HG02571 (cell line): ENCODE measurements around the gene COL27A1.

Source experiments
- ATAC-seq: cut with Tn5 transposase; IDR thresholded peaks from one replicate; pipeline ENCODE4 v1.9.1; 2021; ENCODE audit warnings: mild to moderate bottlenecking, moderate library complexity; ENCODE audit not compliant: unreplicated experiment

Gene COL27A1

GRCh38 chr9:114281473-114282103, 126.3 kb downstream of the COL27A1 start:
- ATAC-seq, result no peak

GRCh38 chr9:114282104-114282485, 126.8 kb downstream of the COL27A1 start:
- no peak for ATAC-seq

DNA sequence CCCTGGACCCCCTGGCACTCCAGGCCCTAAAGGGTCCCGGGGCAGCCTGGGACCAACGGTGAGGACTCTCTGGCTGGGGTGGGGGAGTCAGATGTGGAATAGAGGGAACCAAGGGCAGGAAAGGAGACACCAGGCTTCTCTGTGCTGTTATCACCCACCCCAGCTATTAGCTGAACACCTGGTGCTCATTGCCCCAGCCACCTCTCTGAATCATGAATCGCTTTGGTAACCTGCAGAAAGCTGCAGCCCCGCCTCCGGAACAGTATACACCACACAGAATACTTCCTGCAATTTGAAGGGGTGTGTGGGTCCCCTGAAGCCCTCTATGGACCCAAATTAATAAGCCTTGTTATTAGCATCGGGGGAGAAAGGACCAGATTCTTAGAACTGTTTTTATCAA, 127.2 kb downstream of the COL27A1 start:
- ATAC-seq, result no peak

- ATAC-seq, result no peak
These were observed 127.6 kb downstream of the COL27A1 start for GRCh38 chr9:114282926-114283325.

DNA sequence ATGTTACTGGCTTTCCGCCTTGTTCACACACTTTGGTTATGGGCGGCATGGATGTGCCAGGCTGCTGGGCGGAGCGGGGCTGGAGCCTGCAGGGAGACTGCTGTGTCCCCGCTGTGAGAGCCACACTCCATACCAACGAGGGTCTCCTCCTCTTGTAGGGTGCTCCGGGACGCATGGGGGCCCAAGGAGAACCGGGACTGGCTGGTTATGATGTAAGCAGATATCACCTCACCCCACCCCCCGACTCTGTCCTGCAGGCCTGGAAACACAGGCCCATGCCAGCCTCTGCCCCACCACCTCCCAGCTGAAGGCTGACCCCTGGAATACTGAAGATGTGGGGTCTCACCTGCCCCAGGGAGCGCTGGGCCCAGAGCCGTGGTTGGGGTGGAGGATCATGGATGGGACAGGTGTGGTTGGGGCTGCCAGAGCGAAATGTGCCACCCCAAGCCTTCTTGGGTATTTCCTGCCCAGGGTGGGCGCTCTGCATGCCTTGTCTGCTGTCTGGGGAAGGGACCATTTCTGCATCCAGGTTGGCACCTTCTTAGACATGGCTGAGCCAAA, 128.3 kb downstream of the COL27A1 start:
- ATAC-seq, result no peak

- ATAC-seq, result no peak
These were observed 129.2 kb downstream of the COL27A1 start for GRCh38 chr9:114284316-114285060.

- no peak for ATAC-seq
These were observed 130.0 kb downstream of the COL27A1 start for GRCh38 chr9:114285166-114285867.

DNA sequence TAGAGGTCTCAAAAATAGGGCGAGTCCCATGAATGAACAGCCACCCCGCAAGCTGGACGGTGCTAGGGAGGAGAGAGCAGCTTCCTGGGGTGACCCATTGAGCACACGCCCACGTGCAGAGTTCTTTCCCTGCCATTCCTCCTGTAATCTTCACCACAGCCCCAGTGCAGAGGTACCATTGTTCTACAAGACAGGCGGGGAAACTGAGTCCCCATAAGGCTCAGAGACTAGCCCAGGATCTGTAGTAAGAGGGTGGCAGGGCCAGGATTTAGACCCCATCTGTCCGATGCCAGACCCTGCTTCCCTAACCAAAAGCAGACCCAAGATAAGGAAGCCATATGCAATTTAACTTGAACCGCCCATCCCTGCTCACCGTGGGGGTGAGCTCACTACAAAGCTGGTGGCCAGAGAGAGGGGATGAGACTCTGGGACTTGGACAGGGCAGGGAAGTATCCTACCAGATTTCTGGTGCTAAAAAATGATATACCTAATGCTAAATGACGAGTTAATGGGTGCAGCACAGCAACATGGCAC, 130.9 kb downstream of the COL27A1 start:
- ATAC-seq, result no peak

GRCh38 chr9:114287001-114287762, 131.8 kb downstream of the COL27A1 start:
- no peak for ATAC-seq

- no peak for ATAC-seq
These were observed 132.4 kb downstream of the COL27A1 start for GRCh38 chr9:114287763-114288192.

DNA sequence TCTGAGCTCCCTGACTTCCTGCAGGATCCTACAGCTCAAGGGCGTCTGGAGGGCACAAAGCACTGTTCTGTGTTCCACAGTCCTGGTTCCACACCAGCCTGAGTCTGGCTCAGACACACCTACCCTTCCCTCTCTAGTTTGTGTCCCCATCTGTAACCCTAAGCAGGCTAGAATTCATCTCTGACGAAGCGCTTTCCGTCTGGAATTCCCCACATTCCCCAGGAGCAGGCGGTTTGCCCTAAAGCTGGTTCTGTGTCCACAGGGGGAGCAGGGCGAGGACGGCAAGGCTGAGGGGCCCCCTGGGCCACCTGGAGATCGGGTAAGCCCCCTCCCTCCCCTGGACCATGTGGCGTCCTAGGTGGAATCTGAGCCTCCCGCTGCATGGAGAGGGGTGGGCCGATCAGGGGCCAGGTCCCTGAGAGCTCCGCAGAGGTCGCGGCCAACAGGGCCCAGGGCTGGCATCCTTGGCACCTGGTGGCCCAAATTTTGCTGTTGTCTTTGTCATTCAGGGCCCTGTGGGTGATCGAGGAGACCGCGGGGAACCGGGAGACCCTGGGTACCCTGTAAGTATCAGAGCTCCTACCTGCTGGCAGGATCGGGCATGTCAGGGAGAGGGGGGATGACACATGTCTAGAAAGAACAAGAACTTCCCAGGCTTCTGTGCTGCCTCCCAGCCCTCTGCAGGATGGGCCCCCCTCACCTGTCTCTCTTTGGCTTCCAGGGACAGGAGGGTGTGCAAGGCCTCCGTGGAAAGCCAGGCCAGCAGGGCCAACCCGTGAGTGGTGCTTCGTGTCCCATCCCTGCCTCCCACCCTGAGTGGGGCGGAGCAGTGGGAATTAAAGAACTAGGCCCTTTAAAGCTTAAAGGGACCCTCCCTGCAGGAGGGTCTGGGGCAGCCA, 133.1 kb downstream of the COL27A1 start:
- no peak for ATAC-seq

DNA sequence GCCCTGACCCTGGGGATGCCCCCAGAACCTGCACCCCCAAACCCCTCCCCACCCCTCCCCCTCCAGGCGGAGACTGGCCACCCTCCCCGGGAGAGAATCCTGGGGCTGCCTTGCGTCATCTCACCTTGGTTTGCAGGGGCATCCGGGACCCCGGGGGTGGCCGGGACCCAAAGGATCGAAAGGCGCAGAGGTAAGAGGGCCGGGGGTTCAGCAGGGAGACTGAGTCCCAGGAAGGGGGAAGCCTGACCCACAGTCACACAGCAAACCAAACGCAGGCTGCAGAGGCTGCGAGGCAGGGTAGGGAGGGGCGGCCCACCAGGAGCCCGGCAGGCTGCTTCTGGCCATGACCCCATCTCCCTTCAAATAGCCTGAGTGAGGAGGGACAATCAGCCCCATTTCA, 133.8 kb downstream of the COL27A1 start:
- no peak for ATAC-seq

- no peak for ATAC-seq
These were observed 134.5 kb downstream of the COL27A1 start for GRCh38 chr9:114289571-114290481.

- no peak for ATAC-seq
These were observed 135.2 kb downstream of the COL27A1 start for GRCh38 chr9:114290561-114290986.

DNA sequence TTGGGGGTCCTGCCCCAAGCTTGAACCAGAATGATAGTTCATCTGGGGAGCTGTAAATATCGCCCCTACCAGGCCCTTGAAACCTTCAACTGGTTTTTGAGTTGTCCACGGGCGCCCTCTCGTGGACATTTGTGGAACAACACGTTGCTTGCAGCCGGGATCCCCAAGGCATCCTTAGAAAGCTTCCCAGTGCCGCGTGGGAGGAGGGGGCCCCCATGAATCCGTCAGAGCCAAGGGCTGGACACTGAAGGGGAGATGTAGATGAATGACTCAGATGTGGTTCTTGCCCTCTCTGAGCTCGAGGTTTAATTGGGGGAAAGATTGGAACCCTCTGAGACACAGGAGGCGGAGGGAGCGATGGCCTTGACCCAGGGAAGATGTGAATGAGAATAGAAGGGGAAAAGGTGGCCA, 135.7 kb downstream of the COL27A1 start:
- no peak for ATAC-seq

DNA sequence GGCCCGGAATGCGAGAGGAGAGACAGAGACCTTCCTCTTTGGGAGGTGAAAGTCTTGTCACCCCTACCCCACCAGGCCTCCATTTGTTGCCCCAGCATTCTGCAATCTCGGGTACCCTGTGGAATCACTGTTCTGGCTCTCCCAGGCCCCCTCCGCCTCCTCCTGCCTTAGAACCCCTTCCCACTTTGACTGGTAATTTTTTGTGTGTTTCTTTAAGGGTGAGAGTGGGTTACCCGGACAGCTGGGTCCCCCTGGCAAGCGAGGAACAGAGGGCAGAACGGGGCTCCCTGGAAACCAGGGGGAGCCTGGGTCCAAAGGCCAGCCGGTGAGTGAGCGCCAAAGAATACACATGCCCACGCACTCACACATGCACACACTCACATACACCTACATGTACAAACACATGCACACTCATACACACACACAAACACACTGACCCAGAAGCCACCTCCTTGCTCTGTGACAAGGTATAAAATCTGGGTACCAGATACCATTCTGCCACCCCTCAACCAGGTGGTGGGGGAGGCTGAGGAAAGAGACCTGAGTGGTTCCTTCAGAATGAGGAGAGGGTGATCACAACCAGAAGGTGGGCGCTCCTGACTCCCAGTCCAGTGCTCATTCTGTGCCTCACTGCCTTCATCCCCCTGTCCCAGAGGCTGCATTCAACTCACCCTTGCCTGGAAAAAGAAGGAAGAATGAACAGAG, 136.7 kb downstream of the COL27A1 start:
- ATAC-seq, result no peak

- ATAC-seq, result no peak
These were observed 139.3 kb downstream of the COL27A1 start for GRCh38 chr9:114294664-114295063.

DNA sequence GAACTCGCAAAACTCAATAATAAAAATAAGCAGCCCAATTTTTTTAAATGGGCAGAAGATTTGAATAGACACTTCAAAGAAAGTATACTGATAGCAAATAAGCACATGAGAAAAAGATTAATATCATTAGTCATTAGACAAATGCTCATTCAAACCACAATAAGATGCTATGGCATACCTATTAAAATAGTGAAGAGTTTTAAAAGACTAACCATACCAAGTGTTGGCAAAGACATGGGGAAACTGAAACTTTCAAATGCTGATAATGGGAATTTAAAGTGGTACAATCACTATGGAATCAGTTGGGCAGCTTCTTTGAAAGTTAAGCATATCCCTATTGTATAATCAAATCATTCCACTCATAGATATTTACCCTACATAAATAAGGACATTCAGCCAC, 141.0 kb downstream of the COL27A1 start:
- no peak for ATAC-seq
